ENCODE results near the gene SCLT1.

SCLT1 gene

DNA sequence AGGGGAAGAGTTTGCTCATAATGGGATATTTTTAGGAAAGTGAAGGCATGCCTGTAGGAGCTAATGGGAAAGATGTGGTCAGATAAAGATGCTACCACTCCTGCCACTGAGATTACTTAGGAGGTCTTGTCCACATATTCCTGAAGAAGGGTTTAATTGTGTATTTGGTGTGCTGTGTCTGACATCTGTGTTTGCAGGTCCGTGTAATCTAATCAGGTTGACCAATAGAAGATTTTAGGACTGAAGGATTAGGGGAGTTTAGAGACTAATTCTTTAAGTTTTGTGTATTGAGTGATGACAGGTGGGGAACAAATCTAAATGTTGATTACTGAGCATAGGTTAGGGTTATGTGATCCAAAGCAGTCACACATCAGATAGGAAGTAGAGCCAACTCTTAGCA lies 226.6 kb downstream of the SCLT1 start:
- no peak for DNase-seq

DNA sequence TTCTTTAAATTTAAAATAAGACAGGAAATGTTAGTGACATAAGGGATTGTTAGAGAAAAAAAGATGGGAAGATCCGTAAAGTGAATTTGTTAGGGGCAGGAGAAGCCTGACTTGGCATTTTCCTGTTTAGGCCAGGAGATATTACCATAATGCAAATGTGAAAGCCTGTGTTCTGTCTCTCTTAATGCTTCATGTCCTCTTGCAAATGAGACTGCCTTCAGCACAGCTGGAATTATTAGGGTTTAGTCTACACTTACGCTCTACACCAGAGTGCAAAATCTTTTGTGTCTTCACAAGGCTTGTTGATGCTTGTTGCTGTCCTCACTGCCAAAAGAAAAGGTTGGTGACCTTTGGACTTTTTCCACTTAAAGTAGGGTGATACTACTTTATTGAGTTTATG lies 227.1 kb downstream of the SCLT1 start:
- no peak for DNase-seq

DNA sequence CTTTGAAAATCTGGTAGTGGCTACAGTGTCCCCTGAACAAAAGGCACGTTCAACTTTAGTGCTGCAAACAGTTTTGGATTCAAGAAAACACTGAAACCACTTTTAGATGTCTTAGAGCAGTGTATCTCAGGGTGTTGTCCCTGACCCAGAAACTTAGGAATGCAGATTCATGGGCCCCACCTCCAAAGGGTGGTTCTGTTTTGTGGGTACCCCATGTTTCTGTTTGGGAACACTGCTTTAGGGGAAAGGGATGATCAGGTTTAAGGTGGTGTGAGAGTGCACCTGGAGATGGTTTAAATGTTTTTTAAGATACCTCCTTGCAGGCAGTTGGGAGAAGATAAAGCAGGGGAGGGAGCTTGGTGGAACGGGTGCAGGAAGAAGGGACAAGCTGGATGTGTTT lies 228.2 kb downstream of the SCLT1 start:
- no peak for DNase-seq

DNA sequence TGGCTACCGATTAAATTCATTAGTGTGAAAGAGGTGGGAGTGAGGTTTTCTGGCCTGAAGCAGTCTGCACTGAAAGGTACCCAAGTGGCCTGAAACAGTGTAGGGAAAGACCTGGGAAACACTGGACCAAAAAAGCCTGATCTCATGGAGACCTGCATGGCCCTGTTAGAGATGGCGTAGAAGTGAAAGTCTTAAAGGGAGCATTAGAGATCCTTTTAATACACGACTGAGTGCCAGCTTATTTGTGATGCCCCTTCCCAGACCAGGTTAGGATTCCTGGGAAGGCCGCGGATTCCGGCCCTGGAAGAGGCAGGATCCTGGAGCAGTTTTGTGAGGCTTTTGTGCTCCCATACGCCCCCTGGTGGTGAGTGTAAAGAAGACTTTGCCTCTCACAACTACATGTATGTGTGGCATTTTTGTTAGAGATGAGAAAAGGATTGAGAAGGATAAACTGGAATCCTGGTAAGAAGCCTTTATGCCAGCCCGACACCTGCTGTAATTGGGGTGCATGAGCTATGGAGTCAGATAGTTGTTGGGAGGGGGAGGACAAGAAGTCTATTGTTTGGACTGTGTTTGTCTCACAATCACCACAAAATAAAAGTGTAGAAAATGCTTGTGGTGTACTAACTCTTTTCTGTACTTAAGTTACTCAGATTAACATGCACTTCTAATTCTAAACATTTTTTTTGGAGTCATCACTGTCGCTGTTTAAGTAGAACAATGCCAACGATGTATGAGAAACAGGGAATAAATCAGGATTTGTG lies 229.8 kb downstream of the SCLT1 start:
- peak; percentile 44 for DNase-seq

DNA sequence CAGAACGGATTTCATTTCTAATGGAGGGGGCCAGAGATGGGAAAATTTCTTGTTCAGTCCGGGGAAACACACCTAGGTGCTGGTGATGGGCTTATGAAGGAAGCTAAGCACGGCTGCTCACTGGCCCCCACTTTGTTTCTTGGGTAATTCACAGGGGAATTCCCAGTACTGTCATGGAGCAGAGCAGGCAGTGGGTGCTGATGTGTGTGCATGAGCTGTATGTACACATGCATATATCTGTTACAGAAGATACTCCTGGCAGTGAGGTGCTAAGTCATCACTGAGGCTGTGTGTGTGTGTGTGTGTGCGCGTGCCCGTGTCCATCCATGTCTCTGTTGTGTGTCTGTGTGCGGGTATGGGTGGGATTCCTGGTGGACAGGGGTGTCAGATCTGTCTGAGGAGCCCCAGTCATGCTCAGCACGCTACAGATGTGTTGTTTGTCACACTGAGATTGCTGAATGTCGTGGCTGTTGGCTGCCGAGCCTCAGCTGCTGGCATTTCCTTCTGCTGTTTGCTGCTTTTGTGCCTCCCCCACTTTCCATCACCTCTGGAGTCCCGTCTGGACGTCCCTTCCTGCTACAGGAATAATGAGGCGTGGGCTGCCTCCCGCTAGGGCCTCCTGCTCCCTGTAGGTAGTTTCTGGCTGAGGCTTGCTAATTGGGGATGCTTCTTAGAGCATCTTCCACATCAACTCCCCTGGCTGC lies 230.6 kb downstream of the SCLT1 start:
- peak; percentile 48 for DNase-seq

DNA sequence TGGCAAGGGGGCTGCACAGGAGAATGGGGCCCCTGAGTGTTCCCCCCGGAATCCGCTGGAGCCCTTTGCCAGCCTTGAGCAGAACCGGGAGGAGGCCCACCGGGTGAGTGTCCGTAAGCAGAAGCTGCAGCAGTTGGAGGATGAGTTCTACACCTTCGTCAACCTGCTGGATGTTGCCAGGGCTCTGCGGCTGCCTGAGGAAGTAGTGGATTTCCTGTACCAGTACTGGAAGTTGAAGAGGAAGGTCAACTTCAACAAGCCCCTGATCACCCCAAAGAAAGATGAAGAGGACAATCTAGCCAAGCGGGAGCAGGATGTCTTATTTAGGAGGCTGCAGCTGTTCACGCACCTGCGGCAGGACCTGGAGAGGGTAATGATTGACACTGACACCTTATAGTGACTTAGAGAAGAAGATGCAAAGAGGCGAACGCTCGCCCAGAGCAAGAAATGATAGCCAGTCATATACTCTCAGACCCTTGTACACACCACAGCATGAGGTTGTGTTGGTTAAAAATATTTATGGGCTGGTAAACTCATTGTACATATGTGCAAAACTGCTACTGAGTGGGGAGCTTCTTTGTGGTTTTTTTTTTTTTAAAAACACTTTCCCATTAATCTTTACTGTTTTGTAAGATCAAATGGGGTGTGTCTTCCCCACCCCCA lies 231.4 kb downstream of the SCLT1 start:
- DNase-seq = no peak

DNA sequence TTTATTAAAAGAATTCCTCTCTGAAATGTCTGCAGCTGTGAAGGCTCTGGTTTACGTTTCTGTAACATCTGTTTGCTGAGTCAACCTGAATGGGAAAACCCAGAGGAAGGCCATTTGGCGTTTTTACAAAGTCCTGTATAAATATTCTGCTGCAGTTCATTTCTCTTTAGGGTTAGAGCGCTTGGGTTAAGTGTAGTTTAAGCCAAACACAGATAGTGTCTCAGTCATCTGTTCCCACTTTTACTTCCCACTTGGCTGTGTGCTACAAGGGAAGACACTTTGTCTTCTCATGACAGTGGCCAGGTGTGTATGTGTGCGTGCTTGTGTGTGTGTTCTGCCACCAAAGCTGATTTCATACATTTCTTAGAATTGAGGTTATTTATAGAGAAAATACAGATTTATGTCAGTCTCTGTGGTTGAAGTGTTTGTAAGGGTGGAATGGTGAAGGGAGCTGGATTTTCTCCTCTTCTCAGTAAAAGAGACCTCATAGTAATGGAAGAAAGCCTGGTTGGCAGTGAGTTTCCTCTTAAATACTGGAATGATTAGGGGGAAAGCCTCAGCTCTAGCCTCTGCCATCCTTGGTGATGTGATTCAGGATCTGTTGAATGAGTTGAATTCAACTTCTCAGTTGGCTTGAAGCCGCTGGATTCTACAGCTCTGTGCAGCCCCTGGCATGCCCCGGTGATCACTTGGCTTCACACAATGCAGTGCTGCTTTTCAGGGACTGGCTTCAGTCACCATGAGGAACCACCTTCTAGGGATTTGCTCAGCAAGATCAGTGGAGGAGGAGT lies 233.3 kb downstream of the SCLT1 start:
- no peak for DNase-seq

DNA sequence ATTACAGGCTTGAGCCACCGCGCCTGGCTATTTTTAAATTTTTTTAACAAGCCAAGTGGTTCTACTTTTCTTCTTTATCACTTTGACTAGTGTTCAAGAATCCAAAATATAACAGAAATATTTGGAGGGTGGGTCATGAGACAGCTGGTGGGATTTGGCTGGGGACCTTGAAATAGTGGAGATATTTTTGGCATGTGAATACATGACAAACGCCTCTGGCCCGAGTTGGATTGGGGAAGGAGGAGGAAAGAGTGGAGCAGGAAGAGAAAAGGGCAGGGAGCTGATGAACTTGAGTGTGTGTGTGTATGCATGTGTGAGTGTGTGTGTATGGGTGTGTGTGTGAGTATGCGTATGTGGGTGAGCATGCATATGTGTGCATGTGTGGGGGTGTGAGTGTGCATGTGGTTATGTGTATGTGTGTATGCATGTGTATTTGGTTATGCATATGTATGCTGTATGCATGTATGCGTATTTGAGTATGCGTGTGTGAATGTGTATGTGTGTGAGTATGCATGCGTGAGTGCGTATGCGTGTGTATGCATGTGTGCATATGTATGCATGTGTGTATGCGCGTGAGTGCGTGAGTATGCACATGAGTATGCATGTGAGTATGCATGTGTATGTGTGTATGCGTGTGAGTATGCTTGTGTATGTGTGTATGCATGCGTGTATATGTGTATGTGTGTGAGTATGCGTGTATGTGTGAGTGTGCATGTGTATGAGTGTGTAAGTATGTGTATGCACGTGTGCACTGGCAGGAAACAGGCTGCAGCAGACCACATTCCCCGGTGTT lies 234.3 kb downstream of the SCLT1 start:
- no peak for DNase-seq

DNA sequence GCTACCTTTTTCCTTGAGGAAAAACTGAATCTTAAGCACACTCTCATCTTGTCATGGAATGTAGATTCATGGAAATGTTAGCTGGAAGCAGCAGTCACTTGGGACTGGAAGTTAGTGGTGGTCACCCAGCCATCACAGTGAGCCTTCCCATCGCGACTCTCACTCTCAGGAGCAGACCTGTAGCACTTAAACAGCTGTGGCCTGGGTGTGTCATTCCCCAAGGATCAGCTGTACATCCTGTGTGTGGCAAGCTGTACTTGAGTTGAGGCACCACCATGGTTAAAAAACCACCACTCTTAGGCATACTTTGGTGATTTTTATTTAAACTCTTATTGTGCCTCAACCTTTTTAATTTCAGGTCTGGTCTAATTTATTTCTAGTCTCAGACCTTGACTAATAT lies 237.1 kb downstream of the SCLT1 start:
- DNase-seq = no peak

DNA sequence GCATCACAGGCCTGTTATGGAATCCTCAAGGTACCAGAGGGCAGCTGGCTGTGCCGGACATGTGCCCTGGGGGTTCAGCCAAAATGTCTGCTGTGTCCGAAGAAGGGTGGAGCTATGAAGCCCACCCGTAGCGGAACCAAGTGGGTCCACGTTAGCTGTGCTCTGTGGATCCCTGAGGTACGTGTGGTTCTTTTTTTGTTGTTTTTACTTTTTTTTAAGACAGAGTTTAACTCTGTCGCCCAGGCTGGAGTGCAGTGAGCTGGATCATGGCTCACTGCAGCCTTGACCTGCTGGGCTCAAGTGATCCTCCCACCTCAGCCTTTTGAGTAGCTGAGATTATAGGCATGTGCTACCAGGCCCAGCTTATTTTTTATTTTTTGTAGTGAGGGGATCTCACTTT lies 237.7 kb downstream of the SCLT1 start:
- no peak for DNase-seq

DNA sequence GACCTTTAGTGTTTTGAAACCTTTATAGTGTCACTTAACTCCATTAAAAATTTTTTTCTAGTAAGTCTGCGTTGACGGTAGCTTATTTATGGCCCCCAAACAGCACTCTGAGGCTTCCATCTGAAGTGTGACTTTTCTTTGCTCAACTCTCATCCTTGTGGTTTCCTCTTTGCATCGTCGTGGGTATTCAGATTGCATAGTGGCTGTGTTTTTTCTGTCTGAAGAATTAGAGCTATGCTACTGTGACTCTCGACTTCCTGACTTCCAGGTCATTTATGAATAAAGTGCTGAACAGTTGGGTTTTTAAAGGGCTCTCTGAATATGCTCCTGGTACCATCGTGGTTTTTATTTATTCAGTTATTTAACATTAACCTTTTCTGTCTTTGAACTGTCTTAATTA lies 238.9 kb downstream of the SCLT1 start:
- no peak for DNase-seq

DNA sequence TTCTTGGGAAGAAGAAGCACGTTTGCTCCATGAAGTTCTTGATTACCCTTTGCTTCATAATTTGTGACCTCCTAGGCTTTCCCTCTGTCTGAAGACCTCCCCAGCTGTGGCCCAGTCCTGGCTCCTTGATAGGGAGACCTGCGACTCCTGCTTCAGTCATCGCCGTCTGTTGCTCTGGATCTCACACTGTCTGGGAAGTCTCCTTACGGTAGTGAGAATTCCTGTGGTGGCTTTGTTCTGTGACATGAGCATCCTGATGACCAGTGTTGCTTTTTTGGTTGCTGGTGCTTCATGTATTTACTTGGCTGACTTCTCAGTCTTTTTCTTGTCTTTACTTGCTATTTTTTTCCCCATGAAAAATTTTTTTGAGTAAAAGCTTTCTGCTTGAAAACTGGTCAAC lies 239.6 kb downstream of the SCLT1 start:
- no peak for DNase-seq

DNA sequence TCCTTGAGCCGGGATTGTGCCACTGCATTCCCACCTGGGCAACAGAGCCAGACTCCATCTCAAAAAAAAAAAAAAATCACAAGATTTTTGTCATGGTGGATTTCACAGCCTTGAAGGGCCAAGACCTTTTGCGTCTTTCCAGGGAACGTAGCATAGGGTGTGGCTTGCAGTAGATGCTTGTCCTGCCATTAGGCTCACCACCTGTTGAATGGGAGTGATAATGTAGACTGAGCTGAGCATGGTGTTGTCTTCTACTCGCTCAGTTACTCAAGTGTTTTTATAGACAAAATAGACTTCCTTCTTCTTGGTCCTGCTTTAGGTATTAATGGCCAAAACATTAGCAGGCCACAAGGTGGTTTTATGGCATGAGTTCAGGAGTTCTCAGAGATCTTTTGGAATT lies 243.1 kb downstream of the SCLT1 start:
- no peak for DNase-seq

DNA sequence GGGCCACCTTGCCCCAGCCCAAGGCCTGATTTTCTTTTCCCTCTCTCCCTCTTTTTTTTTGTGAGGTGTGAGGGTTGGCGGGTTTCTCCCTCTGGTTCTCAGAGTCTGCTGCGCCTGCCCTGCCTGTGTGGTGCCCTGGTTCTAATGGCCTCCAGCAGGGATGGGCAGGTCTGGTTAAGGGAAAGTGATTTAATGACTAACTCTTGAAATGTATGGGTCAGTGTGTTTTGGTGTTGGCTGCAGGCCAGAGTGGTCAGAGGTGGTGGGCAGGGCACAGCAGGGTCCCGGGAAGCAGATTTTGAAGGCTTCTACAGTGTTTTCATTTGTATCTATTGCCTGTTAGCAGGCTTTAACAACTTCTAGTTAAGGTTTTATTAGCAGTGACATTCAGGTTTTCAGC lies 244.9 kb downstream of the SCLT1 start:
- DNase-seq = no peak

DNA sequence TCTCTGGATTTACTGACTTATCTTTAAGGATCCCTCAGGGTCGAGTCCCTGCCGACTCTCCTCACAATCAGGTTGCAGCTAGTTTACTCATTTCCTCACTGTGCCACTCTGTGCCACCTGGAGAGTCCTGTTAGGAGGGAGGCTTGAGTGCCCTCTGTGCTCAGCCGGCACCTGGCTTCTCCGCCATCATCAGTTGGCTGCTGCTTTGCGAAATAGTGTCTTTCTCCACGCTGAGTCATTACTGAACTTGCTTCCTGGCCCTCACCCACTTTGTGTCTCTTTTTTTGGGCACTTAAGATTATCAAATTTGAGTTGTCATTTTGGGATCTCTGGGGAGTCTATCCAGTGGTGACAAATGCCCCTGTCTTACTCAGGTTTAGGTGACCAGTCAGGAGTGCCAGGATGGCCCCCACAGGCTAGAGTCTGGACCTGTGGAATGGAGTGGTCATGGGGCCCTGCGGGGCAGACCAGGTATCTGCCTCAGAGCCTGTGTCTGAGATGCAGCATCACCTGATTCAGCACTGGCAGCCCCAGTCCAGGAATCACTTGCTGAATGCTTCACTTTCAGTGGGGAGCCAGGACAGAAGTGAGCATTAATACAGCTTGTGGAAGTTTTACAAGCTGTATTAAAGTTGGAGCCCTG lies 246.1 kb downstream of the SCLT1 start:
- peak; percentile 32 for DNase-seq

DNA sequence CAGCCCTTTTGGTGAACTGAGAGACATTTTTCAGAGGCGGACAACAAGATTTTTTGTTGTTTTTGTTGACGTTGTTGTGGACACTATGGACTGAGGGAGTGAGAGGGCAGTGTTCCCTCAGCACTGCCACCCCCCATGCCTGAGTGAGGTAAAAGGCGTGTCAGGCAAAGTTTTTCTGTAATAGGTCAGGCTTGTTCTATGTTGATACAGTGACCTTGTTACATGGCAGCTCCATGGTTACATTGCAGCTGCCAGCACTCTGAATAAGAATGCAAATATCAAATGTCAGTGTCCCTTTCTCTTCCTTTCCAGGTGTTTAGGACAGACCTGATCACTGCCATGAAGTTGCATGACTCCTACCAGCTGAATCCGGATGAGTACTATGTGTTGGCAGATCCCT lies 247.3 kb downstream of the SCLT1 start:
- DNase-seq = no peak

DNA sequence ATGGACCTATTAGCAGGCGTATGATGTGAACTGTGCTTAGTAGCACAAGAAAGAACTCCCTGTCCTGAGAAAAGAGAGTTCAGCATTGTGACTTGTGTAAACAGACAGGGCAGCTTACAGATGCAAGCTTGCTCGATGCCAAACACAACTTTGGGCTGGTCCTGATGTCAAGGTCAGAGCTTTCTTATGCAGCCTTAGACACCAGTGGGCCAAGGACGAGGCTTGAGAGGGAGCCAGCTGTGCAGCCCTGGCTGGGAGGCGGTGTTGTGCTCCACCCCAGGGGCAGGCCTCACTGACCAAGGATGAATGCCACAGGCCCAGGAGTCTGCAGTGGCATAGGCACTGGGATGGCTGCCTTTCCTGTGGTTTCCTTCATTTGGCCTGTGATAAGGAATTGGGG lies 248.4 kb downstream of the SCLT1 start:
- DNase-seq = no peak

DNA sequence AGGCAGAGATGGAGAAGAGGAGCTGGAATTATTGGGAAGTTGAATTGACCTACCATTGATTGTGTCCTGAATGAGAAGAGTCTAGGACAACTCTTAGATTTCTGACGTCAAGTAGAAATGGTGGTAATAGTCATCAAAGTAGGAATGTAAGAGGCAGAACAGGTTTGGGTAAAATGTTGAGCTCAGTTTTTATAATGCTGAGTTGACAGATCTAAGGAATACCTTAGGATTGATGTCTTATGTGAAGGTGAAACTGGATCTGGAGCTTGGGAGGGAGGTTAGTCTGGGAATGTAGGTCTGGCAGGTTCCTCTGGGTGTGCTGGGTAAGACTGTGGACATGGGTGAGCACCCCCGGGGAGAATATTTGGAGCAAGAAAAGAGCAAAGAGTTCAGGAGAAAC lies 251.9 kb downstream of the SCLT1 start:
- no peak for DNase-seq

DNA sequence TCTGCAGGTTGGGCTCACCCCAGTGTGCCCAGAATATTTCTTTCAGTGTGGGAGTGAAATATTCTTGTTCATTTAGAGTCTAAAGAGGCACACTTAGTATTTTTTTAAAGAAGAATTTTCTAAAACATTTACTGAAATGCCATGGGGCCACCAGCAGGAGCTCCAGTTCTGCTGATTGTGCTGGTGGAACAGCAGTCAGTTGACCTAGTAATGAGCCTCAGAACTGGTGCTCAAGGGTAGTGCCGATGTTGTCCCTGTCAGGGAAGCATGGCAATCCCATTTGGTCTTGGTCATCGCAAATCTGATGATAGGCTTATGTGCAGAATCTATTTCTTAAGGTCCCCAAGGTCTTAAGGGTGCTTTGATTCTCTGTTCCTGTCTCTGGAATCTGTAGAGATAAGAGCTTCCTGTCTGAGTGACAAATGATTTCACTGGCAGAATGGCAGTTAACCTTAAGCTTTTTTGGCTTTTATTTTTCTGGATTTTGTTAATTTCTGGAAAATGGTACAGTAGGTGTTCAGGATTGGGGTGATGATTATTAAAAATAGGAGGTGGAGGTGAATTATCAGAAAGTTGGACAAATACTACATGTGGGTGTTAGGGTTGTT lies 252.5 kb downstream of the SCLT1 start:
- no peak for DNase-seq

DNA sequence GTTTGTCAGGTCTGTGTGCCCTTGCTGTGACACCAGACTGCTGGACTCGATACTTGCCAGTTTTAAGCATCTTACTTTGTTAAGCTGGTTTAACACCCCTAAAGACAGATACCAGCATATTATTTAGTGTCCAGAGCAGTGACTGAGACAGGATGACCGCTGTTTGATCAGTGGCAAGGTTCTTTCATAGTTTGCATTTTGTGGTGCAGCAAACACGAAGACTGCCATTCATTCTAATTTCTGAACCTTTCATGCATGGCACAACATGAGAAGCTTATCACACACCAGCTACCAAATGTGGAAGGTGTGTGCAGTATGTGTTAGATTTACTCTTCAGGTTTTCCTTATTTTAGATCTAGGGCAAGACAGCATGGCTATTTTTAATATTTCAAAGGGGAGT lies 255.7 kb downstream of the SCLT1 start:
- DNase-seq = no peak

DNA sequence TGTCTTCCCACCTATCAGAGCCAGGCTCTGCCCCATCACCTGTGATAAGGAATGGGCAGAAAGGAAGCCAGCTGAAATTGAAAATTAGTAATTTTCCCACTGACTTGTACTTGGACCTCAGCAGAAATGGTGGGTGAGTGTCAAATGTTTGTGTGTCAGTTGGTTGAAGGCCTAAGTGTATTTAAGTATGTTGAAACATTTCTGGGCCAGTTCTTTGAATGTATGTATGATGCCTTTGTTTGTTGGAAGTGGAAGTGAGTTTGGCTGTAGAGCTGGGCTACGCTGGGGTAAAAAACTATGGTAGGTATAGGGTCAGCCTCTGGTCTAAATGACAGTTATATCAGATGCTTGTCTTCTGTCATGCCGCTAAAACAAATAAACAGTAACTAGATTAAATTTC lies 256.1 kb downstream of the SCLT1 start:
- no peak for DNase-seq
